Right renal pelvis (tissue), 4 donors: ENCODE measurements around the gene FKBP1B. TPM values are rescaled to one million over a fixed set of nuclear protein-coding genes. Genes with fewer than 3 reads are reported as not detected.
"Not testable (repeated sequence)": the region's sequence is repeated elsewhere in the genome, so short reads cannot be mapped to it uniquely, and the experiment has no call there.

Experiments
- DNase-seq, 4 donors: peaks; one replicate each; pipeline ENCODE4 v3.0.0-alpha.2; 2013; ENCODE audit warnings: low read depth in 4 of 4, low spot score in 3 of 4, missing footprints in 1 of 4
- polyA plus RNA-seq, 4 donors: library from polyadenylated mRNA; unstranded; fragments of 120-200 nt; gene quantifications; one replicate each; pipeline ENCODE4 v1.2.1, GENCODE V29; 2013; ENCODE audit not compliant: insufficient read length in 4 of 4

The FKBP1B gene
- polyA plus RNA-seq, 4 donors, result 9.3 to 14.0 (median 11.4) TPM

DNA sequence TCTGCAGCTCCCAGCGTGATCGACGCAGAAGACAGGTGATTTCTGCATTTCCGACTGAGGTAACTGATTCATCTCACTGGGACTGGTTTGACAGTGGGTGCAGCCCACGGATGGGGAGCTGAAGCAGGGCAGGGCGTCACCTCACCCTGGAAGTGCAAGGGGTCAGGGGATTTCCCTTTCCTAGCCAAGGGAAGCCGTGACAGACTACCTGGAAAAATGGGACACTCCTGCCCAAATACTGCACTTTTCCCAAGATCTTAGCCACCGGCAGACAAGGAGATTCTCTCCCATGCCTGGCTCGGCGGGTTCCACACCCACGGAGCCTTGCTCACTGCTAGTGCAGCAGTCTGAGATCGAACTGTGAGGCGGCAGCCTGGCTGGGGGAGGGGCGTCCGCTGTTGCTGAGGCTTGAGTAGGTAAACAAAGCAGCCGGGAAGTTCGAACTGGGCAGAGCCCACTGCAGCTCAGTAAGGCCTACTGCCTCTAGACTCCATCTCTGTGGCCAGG, 45.7 kb downstream of the FKBP1B start:
- DNase-seq, result not testable (repeated sequence)

DNA sequence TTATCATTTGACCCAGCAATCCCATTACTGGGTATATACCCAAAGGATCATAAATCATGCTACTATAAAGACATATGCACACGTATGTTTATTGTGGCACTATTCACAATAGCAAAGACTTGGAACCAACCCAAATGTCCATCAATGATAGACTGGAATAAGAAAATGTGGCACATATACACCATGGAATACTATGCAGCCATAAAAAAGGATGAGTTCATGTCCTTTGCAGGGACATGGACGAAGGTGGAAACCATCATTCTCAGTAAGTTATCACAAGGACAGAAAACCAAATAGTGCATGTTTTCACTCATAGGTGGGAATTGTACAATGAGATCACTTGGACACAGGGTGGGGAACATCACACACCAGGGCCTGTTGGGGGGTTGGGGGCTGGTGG, 51.2 kb downstream of the FKBP1B start:
- not testable (repeated sequence) for DNase-seq

GRCh38 chr2:24101992-24102391, 52.5 kb downstream of the FKBP1B start:
- DNase-seq, result no peak

GRCh38 chr2:24102677-24103076, 53.1 kb downstream of the FKBP1B start:
- no peak for DNase-seq

- no peak for DNase-seq
These were observed 54.6 kb downstream of the FKBP1B start for GRCh38 chr2:24104110-24104650.

- DNase-seq, result no peak
These were observed 55.4 kb downstream of the FKBP1B start for GRCh38 chr2:24104906-24105305.

DNA sequence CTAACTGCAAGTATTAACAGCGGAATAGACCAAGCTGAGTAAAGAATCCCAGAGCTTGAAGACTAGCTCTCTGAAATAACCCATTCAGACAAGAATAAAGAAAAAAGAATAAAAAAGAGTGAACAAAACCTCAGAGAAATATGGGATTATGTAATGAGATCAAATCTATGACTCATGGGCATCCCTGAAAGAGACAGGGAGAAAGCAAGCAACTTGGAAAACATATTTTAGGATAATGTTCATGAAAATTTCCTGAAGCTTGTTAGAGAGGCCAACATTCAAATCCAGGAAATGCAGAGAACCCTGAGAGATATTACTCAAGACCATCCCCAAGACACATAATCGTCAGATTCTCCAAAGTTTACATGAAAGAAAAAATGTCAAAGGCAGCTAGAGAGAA, 56.3 kb downstream of the FKBP1B start:
- no peak for DNase-seq

GRCh38 chr2:24106786-24107185, 57.2 kb downstream of the FKBP1B start:
- DNase-seq, result no peak

DNA sequence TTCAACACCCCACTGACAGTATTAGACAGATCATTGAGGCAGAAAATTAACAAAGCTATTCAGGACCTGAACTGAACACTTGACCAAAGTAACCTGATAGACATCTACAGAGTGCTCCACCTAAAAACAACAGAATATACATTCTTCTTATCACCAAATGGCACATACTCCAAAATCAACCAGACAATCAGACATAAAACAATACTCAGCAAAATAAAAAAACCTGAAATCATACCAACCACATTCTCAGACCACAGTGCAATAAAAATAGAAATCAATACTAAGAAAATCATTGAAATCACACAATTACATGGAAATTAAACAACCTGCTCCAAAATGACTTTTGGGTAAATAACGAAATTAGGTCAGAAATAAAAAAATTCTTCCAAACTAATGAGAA, 57.8 kb downstream of the FKBP1B start:
- no peak for DNase-seq

- DNase-seq, result not testable (repeated sequence)
These were observed 59.9 kb downstream of the FKBP1B start for GRCh38 chr2:24109431-24109830.

DNA sequence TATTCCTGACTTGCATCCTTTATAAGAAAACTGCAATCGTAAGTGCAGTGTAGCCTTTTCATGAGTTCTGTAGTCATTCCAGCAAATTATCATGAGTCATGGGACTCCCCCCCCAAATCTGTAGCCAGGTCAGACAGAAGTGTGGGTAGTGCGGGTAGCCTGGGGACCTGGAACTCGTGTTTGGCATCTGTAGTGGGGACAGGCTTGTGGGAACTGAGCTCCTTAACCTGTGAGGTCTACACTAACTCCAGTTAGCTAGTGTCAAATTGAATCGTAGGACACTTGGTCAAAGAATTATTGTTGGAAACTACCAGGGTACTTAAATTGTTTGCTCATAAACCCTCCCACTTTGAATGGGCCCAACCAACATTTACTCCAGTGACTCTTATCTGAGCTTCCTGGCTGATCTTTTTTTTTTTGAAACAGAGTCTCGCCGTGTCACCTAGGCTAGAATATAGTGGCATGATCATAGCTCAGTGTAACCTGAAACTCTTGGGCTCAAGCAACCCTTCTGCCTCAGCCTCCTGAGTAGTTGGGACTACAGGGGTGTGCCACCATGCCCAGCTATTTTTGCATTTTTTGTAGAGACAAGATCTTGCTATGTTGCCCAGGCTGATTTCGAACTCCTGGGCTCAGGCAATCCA, 61.2 kb downstream of the FKBP1B start:
- no peak for DNase-seq

DNA sequence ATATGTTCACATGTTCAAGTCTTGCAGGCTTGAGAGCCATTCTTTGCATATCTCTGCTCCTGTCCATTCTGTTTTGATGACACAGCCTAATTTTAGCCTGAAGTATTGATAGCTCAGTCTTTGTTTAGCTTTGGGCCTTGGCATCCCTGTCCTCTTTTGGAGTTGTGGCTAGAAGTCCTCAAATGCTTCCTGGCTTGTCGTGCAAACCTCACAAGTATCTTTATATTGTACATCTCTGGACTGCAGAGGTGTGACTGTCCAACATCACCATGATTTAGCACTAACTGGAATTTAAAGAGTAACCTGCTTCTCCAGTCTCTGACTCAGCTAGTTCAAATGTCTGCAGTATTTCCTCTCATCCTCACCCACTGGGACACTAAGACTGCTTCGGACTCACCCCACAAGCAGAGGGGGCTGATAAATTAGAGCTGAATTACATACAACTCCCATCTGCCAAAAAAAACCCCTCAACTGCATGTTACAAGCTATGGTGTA, 61.9 kb downstream of the FKBP1B start:
- no peak for DNase-seq

Other genes with a start within 250 kb of the FKBP1B start
- 10 to 100 TPM; 20.0 to 24.1 (median 20.4) TPM for gene ATAD2B, start 122.6 kb upstream of the FKBP1B start, polyA plus RNA-seq
- gene UBXN2A, start 109.3 kb upstream of the FKBP1B start, polyA plus RNA-seq, result 10 to 100 TPM; 19.1 to 22.9 (median 20.4) TPM
- gene MFSD2B, start 39.7 kb upstream of the FKBP1B start, polyA plus RNA-seq, result 1 to 10 TPM; 3.3 to 4.1 (median 4.0) TPM
- 10 to 100 TPM; 14.2 to 18.4 (median 17.0) TPM for gene WDCP, start 2.4 kb upstream of the FKBP1B start, polyA plus RNA-seq
- 100 to 1,000 TPM; 152 to 175 (median 168) TPM for gene SF3B6, start 26.6 kb downstream of the FKBP1B start, polyA plus RNA-seq
- gene TP53I3, start 35.1 kb downstream of the FKBP1B start, polyA plus RNA-seq, result 10 to 100 TPM; 48.1 to 53.1 (median 50.7) TPM
- gene PFN4, start 73.6 kb downstream of the FKBP1B start, polyA plus RNA-seq, result 1 to 10 TPM; 1.4 to 3.2 (median 2.8) TPM
- gene FAM228B, start 73.7 kb downstream of the FKBP1B start, polyA plus RNA-seq, result 10 to 100 TPM; 21.6 to 33.0 (median 29.3) TPM
- gene FAM228A, start 125.3 kb downstream of the FKBP1B start, polyA plus RNA-seq, result 1 to 10 TPM in 1 of 4 donors, under 1 TPM in 3; 0.62 to 1.9 (median 0.86) TPM